Hematopoietic multipotent progenitor cell treated with erythropoietin and hydrocortisone succinate and interleukin-3 and kit ligand, for 17 days (in vitro differentiated cells): ENCODE results near the gene HUS1B.

ENCODE experiments used
- DNase-seq: peaks from one replicate; pipeline ENCODE4 v3.0.0-alpha.2; 2015; ENCODE audit warnings: low spot score

Gene HUS1B

DNA sequence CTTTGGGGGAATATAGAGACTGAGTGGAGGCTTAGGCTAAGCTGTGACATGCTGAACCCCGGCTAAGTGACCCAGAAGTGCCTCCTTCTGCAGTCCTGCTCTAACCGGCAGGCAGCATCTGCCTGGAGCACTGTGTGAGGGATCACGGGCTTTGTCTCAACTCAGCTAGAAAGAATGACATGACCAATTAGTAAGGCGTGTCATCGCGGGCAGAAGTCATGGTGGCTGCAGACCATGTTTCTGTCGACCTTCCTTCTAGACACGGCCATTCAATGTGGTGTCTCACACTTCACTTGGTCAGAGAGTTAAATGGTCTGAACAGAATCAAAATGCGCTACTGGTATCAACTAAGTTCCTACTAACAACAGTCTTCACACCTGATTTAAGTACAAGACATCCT lies 35.0 kb downstream of the HUS1B start:
- no peak for DNase-seq

DNA sequence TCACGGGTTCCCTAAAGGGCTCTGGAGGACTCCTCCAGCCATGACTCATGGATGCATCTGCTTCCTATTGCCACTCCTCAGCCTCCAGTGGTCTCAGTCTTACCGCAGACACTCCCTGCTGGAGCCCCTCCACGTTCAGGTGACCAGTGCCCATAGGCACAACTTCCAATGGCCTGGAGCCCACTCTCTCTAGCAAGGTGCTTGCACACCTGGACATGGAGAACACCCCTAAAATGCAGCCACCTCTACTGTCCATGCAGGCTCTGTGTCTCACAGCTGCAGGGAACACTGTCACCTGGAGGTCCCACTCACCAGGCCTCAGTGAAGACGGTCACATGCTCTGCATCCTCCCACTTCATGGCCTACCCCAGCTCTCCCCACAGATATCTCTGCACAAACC lies 36.0 kb downstream of the HUS1B start:
- DNase-seq, result no peak

GRCh38 chr6:620166-620565 lies 36.7 kb downstream of the HUS1B start:
- DNase-seq, result no peak

- DNase-seq, result no peak
These were observed 39.3 kb downstream of the HUS1B start for GRCh38 chr6:617456-618100.

GRCh38 chr6:613981-614380 lies 42.9 kb downstream of the HUS1B start:
- DNase-seq, result no peak

- DNase-seq, result no peak
These were observed 45.0 kb downstream of the HUS1B start for GRCh38 chr6:611928-612327.

DNA sequence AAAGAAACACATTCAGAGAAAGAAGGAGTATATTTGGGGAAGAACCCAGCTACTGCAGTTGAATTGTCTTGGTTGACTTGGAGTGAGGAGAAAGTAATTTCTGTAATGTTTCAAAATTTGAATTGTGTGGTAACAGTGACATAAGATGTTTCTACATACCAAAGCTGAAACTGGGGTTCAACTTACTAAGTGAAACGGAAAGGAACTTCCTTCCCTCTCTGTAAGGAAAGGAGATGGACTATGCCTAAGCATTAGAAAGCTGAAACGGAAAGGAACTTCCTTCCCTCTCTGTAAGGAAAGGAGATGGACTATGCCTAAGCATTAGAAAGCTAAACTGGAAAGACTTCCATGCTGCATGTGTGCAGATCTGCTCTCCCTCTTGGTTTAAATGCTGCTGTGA lies 46.0 kb downstream of the HUS1B start:
- no peak for DNase-seq

DNA sequence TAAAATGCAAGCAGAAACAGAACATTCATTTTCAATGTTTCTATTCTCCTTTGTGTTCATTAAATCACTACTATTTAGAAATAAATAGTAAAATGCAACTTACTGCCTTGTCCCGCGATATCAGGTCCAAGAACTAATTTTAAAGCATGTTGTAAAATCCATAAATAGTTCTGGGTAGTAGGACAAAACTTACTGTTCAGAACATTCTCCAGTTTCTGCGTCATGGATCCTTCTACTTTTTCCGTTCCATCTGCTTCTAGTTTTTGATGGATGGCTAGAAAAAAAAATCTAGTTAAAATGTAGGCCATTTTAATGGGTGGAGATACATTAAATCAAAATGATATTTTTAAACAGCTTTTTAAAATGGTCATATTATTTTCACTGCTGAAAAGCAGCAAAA lies 47.0 kb downstream of the HUS1B start:
- no peak for DNase-seq

- DNase-seq, result no peak
These were observed 50.0 kb downstream of the HUS1B start for GRCh38 chr6:606829-607379.
